OCI-LY1 (cell line): ENCODE results near the gene PHYHD1.

Source experiments
- H2AFZ ChIP-seq: fragments of 200-600 bp; sonication (generic), shearing (Covaris generic); 2 replicates; pipeline ENCODE4 v1.6.0; 2014; ENCODE audit warnings: antibody characterized with exemption, mild to moderate bottlenecking, low read length
- H3F3A ChIP-seq: fragments of 200-600 bp; sonication (generic), shearing (Covaris generic); 2 replicates; pipeline ENCODE4 v1.6.0; 2014; ENCODE audit warnings: mild to moderate bottlenecking, antibody characterized with exemption, low read length, moderate library complexity; ENCODE audit not compliant: insufficient read depth
- H3K27ac ChIP-seq: fragments of 200-600 bp; sonication (generic); 2 replicates; pipeline ENCODE4 v1.5.1; 2014; ENCODE audit warnings: low read length, mixed run types, mild to moderate bottlenecking, low read depth; ENCODE audit not compliant: poor library complexity, severe bottlenecking
- H3K27me3 ChIP-seq: fragments of 200-600 bp; sonication (generic); 2 replicates; pipeline ENCODE4 v1.6.0; 2014; ENCODE audit warnings: antibody characterized with exemption, mild to moderate bottlenecking, low read length, moderate library complexity; ENCODE audit not compliant: insufficient read depth
- H3K36me3 ChIP-seq: fragments of 200-600 bp; sonication (generic); 2 replicates; pipeline ENCODE4 v1.6.1; 2014; ENCODE audit warnings: mild to moderate bottlenecking, antibody characterized with exemption, low read length, moderate library complexity, mixed read lengths; ENCODE audit not compliant: insufficient read depth
- H3K4me1 ChIP-seq: fragments of 200-600 bp; sonication (generic); 2 replicates; pipeline ENCODE4 v1.5.1; 2014; ENCODE audit warnings: mild to moderate bottlenecking, low read length, moderate library complexity; ENCODE audit not compliant: insufficient read depth, severe bottlenecking
- H3K4me2 ChIP-seq: fragments of 200-600 bp; sonication (generic), shearing (Covaris generic); 2 replicates; pipeline ENCODE4 v1.6.1; 2014; ENCODE audit warnings: low read length
- H3K4me3 ChIP-seq: fragments of 200-600 bp; sonication (generic); 2 replicates; pipeline ENCODE4 v1.5.1; 2014; ENCODE audit warnings: low read length, low read depth, mild to moderate bottlenecking, mixed read lengths; ENCODE audit not compliant: poor library complexity, severe bottlenecking
- H3K79me2 ChIP-seq: fragments of 200-600 bp; shearing (Covaris generic); 2 replicates; pipeline ENCODE4 v1.6.1; 2016; ENCODE audit warnings: mixed run types, low read length, mixed read lengths; ENCODE audit not compliant: insufficient read depth
- H3K9ac ChIP-seq: fragments of 200-600 bp; sonication (generic), shearing (Covaris generic); 2 replicates; pipeline ENCODE4 v1.6.1; 2014; ENCODE audit warnings: mild to moderate bottlenecking, low read length, mixed read lengths
- H3K9me2 ChIP-seq: fragments of 200-600 bp; sonication (generic), shearing (Covaris generic); 2 replicates; pipeline ENCODE4 v1.6.1; 2014; ENCODE audit warnings: low read depth, mild to moderate bottlenecking, low read length, mixed read lengths
- H3K9me3 ChIP-seq: fragments of 200-600 bp; shearing (Covaris generic); 2 replicates; pipeline ENCODE4 v1.6.1; 2014; ENCODE audit warnings: low read length, mixed read lengths
- H4K20me1 ChIP-seq: fragments of 200-600 bp; sonication (generic), shearing (Covaris generic); 2 replicates; pipeline ENCODE4 v1.6.0; 2016; ENCODE audit warnings: mild to moderate bottlenecking, low read length; ENCODE audit not compliant: insufficient read depth
- EZH2 ChIP-seq: fragments of 200-600 bp; sonication (generic), shearing (Covaris generic); IDR thresholded peaks from 2 replicates; pipeline ENCODE4 v1.8.0; 2017; ENCODE audit warnings: borderline replicate concordance, mixed run types, mild to moderate bottlenecking, antibody characterized with exemption, low read length, moderate library complexity, mixed read lengths
- TF ChIP-seq, protein P1 (sequence below): fragments of 200-600 bp; sonication (generic), shearing (Covaris generic); IDR thresholded peaks from 2 replicates; pipeline ENCODE4 v1.5.1; 2017; ENCODE audit warnings: mild to moderate bottlenecking, antibody characterized with exemption, low read length, moderate library complexity, mixed read lengths

Gene PHYHD1

GRCh38 chr9:128927731-128928411 is 7.1 kb downstream of the PHYHD1 start:
- H3F3A ChIP-seq, result no peaks in the 10 kb centered on the region
- no peaks in the 10 kb centered on the region for H3K79me2 ChIP-seq
- H3K27ac ChIP-seq, result no peak overlapping the region
- H3K4me1 ChIP-seq, result peaks cover 3% of the 10 kb centered on the region
- no peaks in the 10 kb centered on the region for H3K9me2 ChIP-seq
- no peaks in the 10 kb centered on the region for H3K27me3 ChIP-seq
- no peak overlapping the region for H3K4me3 ChIP-seq
- H3K36me3 ChIP-seq, result no peaks in the 10 kb centered on the region
- no peak overlapping the region for H3K4me2 ChIP-seq
- H2AFZ ChIP-seq, result no peak overlapping the region
- no peak overlapping the region for H3K9ac ChIP-seq
- H3K9me3 ChIP-seq, result no peaks in the 10 kb centered on the region
- H4K20me1 ChIP-seq, result no peaks in the 10 kb centered on the region
- TF ChIP-seq, protein P1, sequence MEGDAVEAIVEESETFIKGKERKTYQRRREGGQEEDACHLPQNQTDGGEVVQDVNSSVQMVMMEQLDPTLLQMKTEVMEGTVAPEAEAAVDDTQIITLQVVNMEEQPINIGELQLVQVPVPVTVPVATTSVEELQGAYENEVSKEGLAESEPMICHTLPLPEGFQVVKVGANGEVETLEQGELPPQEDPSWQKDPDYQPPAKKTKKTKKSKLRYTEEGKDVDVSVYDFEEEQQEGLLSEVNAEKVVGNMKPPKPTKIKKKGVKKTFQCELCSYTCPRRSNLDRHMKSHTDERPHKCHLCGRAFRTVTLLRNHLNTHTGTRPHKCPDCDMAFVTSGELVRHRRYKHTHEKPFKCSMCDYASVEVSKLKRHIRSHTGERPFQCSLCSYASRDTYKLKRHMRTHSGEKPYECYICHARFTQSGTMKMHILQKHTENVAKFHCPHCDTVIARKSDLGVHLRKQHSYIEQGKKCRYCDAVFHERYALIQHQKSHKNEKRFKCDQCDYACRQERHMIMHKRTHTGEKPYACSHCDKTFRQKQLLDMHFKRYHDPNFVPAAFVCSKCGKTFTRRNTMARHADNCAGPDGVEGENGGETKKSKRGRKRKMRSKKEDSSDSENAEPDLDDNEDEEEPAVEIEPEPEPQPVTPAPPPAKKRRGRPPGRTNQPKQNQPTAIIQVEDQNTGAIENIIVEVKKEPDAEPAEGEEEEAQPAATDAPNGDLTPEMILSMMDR, result peak; percentile 92
- no peak for TF ChIP-seq EZH2

DNA sequence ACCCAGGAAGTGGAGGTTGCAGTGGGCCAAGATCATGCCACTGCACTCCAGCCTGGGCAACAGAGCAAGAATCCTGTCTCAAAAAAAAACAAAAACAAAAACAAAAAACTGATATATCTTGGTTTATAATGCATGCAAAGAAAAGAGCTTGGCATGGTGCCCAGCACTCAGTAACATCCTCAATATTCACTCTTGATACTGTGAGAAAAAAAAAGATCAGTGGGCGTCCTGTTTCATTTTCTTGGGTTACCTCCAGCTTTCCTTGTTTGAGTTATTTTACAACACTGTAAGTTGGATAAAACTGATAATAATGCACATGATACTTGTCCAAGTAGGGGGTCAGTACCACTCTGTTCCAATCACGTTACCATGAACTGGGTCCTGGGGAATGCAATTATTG is 7.8 kb downstream of the PHYHD1 start:
- H3K79me2 ChIP-seq, result no peaks in the 10 kb centered on the region
- H2AFZ ChIP-seq, result no peak overlapping the region
- TF ChIP-seq, protein P1, result no peak
- TF ChIP-seq EZH2, result no peak
- no peak overlapping the region for H3K9ac ChIP-seq
- no peaks in the 10 kb centered on the region for H3K9me3 ChIP-seq
- H3F3A ChIP-seq, result no peaks in the 10 kb centered on the region
- H3K27me3 ChIP-seq, result no peaks in the 10 kb centered on the region
- H3K36me3 ChIP-seq, result no peaks in the 10 kb centered on the region
- no peaks in the 10 kb centered on the region for H4K20me1 ChIP-seq
- H3K4me1 ChIP-seq, result peaks cover 3% of the 10 kb centered on the region
- H3K4me2 ChIP-seq, result no peak overlapping the region
- H3K27ac ChIP-seq, result no peak overlapping the region
- H3K4me3 ChIP-seq, result no peak overlapping the region
- no peaks in the 10 kb centered on the region for H3K9me2 ChIP-seq

GRCh38 chr9:128929560-128929959 is 8.8 kb downstream of the PHYHD1 start:
- Histone ChIP-seq H4K20me1 (no peaks in the 10 kb centered on the region), H3K36me3 (no peaks in the 10 kb centered on the region), H3K27me3 (no peaks in the 10 kb centered on the region), H3K9me3 (no peaks in the 10 kb centered on the region), H3K4me3 (no peak overlapping the region), H3K79me2 (no peaks in the 10 kb centered on the region), H3K4me1 (peaks cover 3% of the 10 kb centered on the region), H3K4me2 (no peak overlapping the region), H3K9ac (no peak overlapping the region), H3K9me2 (no peaks in the 10 kb centered on the region), H3K27ac (no peak overlapping the region), H2AFZ (no peak overlapping the region), H3F3A (no peaks in the 10 kb centered on the region)
- TF ChIP-seq, protein P1, result no peak
- no peak for TF ChIP-seq EZH2
